T-helper 17 cell (primary cell): ENCODE data around the gene FOXF1. TPM values are rescaled to one million over a fixed set of nuclear protein-coding genes. Genes with fewer than 3 reads are reported as not detected.

Experiments
- ATAC-seq: fragments of 150-1000 bp; cut with Tn5 transposase; 2 replicates; pipeline ENCODE4 v1.10.0; 2021; ENCODE audit warnings: mild to moderate bottlenecking, moderate library complexity
- DNase-seq, 3 donors: peaks; one replicate each; pipeline versions ENCODE4 v3.0.0 to v3.0.0-alpha.2; 2020 to 2021
- H3K9me3 ChIP-seq: one replicate; pipeline ENCODE4 v1.7.0; 2013; ENCODE audit warnings: low read length, mild to moderate bottlenecking; ENCODE audit not compliant: control insufficient read depth, poor library complexity, severe bottlenecking
- H3K27ac Mint-ChIP-seq: one replicate; pipeline ENCODE4 v1.8.0; 2022; ENCODE audit warnings: mild to moderate bottlenecking, moderate library complexity, mixed read lengths
- H3K27me3 Mint-ChIP-seq: one replicate; pipeline ENCODE4 v1.8.0; 2022; ENCODE audit warnings: mixed read lengths
- H3K36me3 Mint-ChIP-seq: one replicate; pipeline ENCODE4 v1.8.0; 2022; ENCODE audit warnings: low read depth, mixed read lengths
- H3K4me1 Mint-ChIP-seq: one replicate; pipeline ENCODE4 v1.8.0; 2022; ENCODE audit warnings: mild to moderate bottlenecking, mixed read lengths
- H3K4me3 Mint-ChIP-seq: one replicate; pipeline ENCODE4 v1.8.0; 2022; ENCODE audit warnings: mild to moderate bottlenecking, moderate library complexity, mixed read lengths
- total RNA-seq, 4 donors: library from RNA in 2 of 4; stranded (reverse) in 2 of 4; gene quantifications; one replicate each; pipeline ENCODE4 v1.2.3 and lab custom pipeline; 2022 to 2026

Gene FOXF1
- total RNA-seq, 2 donors from 2014 or later = not detected

- peaks cover 84% of the 10 kb centered on the region for H3K27me3 Mint-ChIP-seq
- no peak overlapping the region for H3K27ac Mint-ChIP-seq
- H3K4me3 Mint-ChIP-seq = no peak overlapping the region
- peaks cover 1% of the 10 kb centered on the region for H3K4me1 Mint-ChIP-seq
- peaks cover 3% of the 10 kb centered on the region for H3K36me3 Mint-ChIP-seq
- ATAC-seq (no peak), DNase-seq (no peak)
- H3K9me3 ChIP-seq = no peaks in the 10 kb centered on the region
These were observed 14.5 kb upstream of the FOXF1 start for GRCh38 chr16:86495756-86496261.

- Mint-ChIP-seq H3K27me3 (peaks cover 84% of the 10 kb centered on the region), H3K4me1 (peaks cover 2% of the 10 kb centered on the region), H3K4me3 (no peak overlapping the region), H3K36me3 (peaks cover 3% of the 10 kb centered on the region), H3K27ac (no peak overlapping the region)
- no peaks in the 10 kb centered on the region for H3K9me3 ChIP-seq
- ATAC-seq (no peak), DNase-seq (no peak)
These were observed 13.9 kb upstream of the FOXF1 start for GRCh38 chr16:86496262-86496928.

- H3K4me1 Mint-ChIP-seq = peaks cover 3% of the 10 kb centered on the region
- no peak for ATAC-seq
- peaks cover 6% of the 10 kb centered on the region for H3K36me3 Mint-ChIP-seq
- no peaks in the 10 kb centered on the region for H3K9me3 ChIP-seq
- peaks cover 83% of the 10 kb centered on the region for H3K27me3 Mint-ChIP-seq
- H3K27ac Mint-ChIP-seq = no peak overlapping the region
- no peak overlapping the region for H3K4me3 Mint-ChIP-seq
- no peak for DNase-seq
These were observed 13.3 kb upstream of the FOXF1 start for GRCh38 chr16:86496929-86497461.

GRCh38 chr16:86497551-86498021, 12.7 kb upstream of the FOXF1 start:
- peaks cover 83% of the 10 kb centered on the region for H3K27me3 Mint-ChIP-seq
- no peak overlapping the region for H3K27ac Mint-ChIP-seq
- no peaks in the 10 kb centered on the region for H3K9me3 ChIP-seq
- H3K4me1 Mint-ChIP-seq = peaks cover 4% of the 10 kb centered on the region
- peaks cover 6% of the 10 kb centered on the region for H3K36me3 Mint-ChIP-seq
- no peak overlapping the region for H3K4me3 Mint-ChIP-seq
- DNase-seq = no peak
- ATAC-seq = no peak

GRCh38 chr16:86498155-86498670, 12.1 kb upstream of the FOXF1 start:
- H3K9me3 ChIP-seq = no peaks in the 10 kb centered on the region
- ATAC-seq = no peak
- Mint-ChIP-seq H3K27ac (no peak overlapping the region), H3K4me3 (no peak overlapping the region), H3K4me1 (peaks cover 4% of the 10 kb centered on the region), H3K36me3 (peaks cover 8% of the 10 kb centered on the region), H3K27me3 (peaks cover 83% of the 10 kb centered on the region)
- DNase-seq = no peak

GRCh38 chr16:86498671-86499439, 11.5 kb upstream of the FOXF1 start:
- Mint-ChIP-seq H3K36me3 (peaks cover 7% of the 10 kb centered on the region), H3K27me3 (peaks cover 83% of the 10 kb centered on the region), H3K27ac (no peak overlapping the region), H3K4me1 (peaks cover 4% of the 10 kb centered on the region), H3K4me3 (no peak overlapping the region)
- ATAC-seq = no peak
- H3K9me3 ChIP-seq = no peaks in the 10 kb centered on the region
- no peak for DNase-seq

- peaks cover 5% of the 10 kb centered on the region for H3K36me3 Mint-ChIP-seq
- no peak for DNase-seq
- H3K27me3 Mint-ChIP-seq = peaks cover 83% of the 10 kb centered on the region
- peaks cover 6% of the 10 kb centered on the region for H3K4me1 Mint-ChIP-seq
- no peak for ATAC-seq
- no peaks in the 10 kb centered on the region for H3K9me3 ChIP-seq
- H3K27ac Mint-ChIP-seq = no peak overlapping the region
- H3K4me3 Mint-ChIP-seq = no peak overlapping the region
These were observed 10.9 kb upstream of the FOXF1 start for GRCh38 chr16:86499440-86499786.

- DNase-seq (no peak), ATAC-seq (no peak)
- H3K36me3 Mint-ChIP-seq = peaks cover 5% of the 10 kb centered on the region
- no peak overlapping the region for H3K4me3 Mint-ChIP-seq
- H3K4me1 Mint-ChIP-seq = peaks cover 8% of the 10 kb centered on the region
- H3K27me3 Mint-ChIP-seq = peaks cover 83% of the 10 kb centered on the region
- H3K27ac Mint-ChIP-seq = no peak overlapping the region
- H3K9me3 ChIP-seq = no peaks in the 10 kb centered on the region
These were observed 10.2 kb upstream of the FOXF1 start for GRCh38 chr16:86499889-86500707.

GRCh38 chr16:86500708-86501510, 9.4 kb upstream of the FOXF1 start:
- Mint-ChIP-seq H3K4me1 (peaks cover 11% of the 10 kb centered on the region), H3K27me3 (peaks cover 81% of the 10 kb centered on the region), H3K36me3 (peaks cover 5% of the 10 kb centered on the region), H3K27ac (no peak overlapping the region), H3K4me3 (no peak overlapping the region)
- H3K9me3 ChIP-seq = no peaks in the 10 kb centered on the region
- ATAC-seq = no peak
- no peak for DNase-seq

GRCh38 chr16:86501989-86502855, 8.1 kb upstream of the FOXF1 start:
- peaks cover 14% of the 10 kb centered on the region for H3K4me1 Mint-ChIP-seq
- no peak overlapping the region for H3K4me3 Mint-ChIP-seq
- H3K36me3 Mint-ChIP-seq = peaks cover 5% of the 10 kb centered on the region
- no peak overlapping the region for H3K27ac Mint-ChIP-seq
- ATAC-seq (no peak), DNase-seq (no peak)
- H3K9me3 ChIP-seq = no peaks in the 10 kb centered on the region
- H3K27me3 Mint-ChIP-seq = peaks cover 82% of the 10 kb centered on the region

GRCh38 chr16:86502856-86503748, 7.2 kb upstream of the FOXF1 start:
- peaks cover 20% of the 10 kb centered on the region for H3K4me1 Mint-ChIP-seq
- H3K9me3 ChIP-seq = no peaks in the 10 kb centered on the region
- H3K4me3 Mint-ChIP-seq = no peak overlapping the region
- peaks cover 5% of the 10 kb centered on the region for H3K36me3 Mint-ChIP-seq
- ATAC-seq (no peak), DNase-seq (no peak)
- peaks cover 91% of the 10 kb centered on the region for H3K27me3 Mint-ChIP-seq
- no peak overlapping the region for H3K27ac Mint-ChIP-seq
